Mesangial cell (primary cell): ENCODE data around the gene MALT1. TPM values are rescaled to one million over a fixed set of nuclear protein-coding genes. Genes with fewer than 3 reads are reported as not detected.

ENCODE experiments used
- total RNA-seq: library from RNA; depleted of rRNA; stranded (reverse); fragments of >200 nt; gene quantifications from 2 replicates; pipeline ENCODE4 v1.2.3, GENCODE V29; 2015

Gene MALT1
- 24.9 and 41.3 TPM in 2 replicates for total RNA-seq

GRCh38 chr18:58671111-58671631, at the start of gene MALT1:
Gene MALT1 (plus strand): TSS chr18:58671465. CDS start chr18:58671644, 179 bp downstream.

Other genes with a start within 250 kb of the MALT1 start
- 32.9 and 52.6 TPM in 2 replicates for gene ALPK2, start 42.4 kb upstream of the MALT1 start, total RNA-seq
- 31.8 and 47.2 TPM in 2 replicates for gene ZNF532, start 193.4 kb downstream of the MALT1 start, total RNA-seq